ENCODE measurements around the gene PSMA6. TPM values are rescaled to one million over a fixed set of nuclear protein-coding genes. Genes with fewer than 3 reads are reported as not detected.
"Not testable (repeated sequence)": the region's sequence is repeated elsewhere in the genome, so short reads cannot be mapped to it uniquely, and the experiment has no call there.

Gene PSMA6
- total RNA-seq, 1 donor from 2014 or later: 270 TPM

DNA sequence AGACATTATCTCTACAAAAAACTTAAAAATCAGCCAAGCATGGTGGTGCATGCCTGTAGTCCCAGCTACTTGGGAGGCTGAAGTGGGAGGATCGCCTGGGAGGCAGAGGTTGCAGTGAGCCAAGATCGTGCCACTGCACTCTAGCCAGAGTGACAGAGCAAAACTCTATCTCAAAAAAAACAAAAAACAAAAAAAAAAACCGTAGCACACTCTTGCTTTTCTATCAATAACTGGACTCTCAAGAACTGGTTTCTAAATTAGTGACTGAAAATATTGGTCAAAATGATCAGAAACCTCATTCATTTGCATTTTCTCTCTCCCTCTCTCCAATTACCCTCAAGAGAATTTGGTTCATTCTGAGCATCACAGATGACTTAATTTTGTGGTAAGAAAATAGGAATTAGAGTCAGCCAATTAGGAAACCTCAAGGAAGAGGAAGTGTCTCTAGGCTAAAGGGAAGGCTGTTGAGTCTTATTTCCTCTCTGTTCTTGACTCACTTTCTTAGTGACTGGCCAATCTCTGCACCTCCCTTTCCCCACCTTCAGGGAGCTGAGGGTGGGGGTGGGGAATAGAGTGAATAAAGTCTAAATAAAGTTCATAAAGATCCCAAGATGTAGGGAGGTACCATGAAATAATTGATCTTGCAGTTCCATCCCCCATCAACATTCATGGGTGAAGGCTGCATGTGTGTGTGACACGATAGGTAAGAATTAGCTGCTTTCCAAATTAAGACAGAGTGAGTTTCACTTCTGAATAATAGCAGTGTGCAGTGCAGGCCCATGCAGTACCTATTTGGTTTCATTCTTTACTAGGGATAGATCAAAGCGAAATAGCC, 6.8 kb upstream of the PSMA6 start:
- peak; percentile 43 for DNase-seq

DNA sequence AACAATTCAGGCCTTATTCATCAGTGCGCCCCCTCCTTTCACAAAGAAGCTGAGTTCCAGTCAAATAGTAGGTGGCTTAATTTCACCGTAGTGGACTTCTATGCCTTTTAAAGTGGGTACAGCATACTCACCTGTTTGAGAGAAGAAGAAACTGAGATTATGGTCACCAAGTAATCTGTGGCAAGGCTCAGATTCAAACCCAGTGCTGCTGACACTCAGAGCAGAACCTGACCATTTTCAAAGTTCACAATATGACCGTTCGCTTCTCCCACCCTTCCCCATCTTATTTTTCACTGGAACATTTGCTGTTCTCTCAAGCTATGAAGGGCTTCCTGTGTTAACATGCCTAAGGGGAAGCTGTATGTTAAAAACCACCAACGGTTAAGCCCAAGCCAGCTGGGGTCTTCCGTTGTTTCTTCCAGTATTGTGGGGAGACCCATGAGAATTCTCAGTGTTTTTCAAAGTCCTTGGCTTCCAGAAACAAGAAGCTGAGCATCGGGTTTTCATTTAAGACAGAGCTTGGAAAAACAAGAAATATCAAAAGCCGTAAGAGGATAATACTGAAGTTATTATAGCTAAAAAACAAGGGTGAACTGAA, 6.1 kb upstream of the PSMA6 start:
- no peak for DNase-seq

DNA sequence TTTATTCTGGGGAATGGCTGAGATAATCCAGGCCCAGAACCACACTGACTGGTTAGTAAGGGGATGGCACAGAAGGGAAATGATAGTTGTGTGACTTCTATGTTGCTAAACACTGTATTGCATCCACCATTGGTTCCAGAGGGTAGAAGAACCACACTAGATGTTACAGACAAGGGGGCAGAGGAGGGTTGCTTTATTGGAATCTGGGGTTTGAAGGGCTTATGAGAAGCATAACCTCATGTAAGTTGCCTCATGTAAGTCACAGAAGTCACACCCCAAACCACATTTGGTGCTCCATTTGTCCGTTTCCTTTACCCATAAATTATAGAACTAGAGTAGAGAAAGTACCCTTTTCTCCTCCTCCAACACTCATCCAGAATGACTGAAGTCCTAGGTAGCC, 5.5 kb upstream of the PSMA6 start:
- no peak for DNase-seq

DNA sequence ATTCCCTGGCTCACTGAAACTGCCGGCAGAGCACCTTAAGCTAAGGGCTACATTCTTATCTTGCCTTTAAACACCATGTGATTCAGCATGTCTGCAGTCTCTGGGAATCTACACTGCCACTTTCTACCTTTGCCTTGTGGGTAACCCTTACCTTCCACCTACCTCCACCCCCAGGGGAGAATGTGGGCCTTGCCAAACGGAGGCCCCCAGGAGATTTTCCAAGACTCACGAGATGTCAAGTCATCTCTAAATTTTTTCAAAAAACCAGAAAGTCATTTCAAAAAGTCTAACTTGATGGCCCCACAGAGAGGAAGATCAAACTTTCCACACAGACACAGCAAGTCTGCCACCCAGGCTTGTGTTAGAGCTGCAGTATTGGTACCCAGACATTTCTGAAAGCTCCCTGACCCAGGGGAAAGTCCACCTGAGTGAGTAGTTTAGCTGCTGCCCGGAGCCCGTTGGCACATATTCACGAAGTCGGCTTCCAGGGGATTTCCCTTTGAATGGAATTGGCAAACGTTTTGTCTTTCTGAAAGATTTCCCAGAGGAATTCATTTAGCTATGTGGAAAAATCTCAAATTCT, 4.7 kb upstream of the PSMA6 start:
- DNase-seq: peak; percentile 69

DNA sequence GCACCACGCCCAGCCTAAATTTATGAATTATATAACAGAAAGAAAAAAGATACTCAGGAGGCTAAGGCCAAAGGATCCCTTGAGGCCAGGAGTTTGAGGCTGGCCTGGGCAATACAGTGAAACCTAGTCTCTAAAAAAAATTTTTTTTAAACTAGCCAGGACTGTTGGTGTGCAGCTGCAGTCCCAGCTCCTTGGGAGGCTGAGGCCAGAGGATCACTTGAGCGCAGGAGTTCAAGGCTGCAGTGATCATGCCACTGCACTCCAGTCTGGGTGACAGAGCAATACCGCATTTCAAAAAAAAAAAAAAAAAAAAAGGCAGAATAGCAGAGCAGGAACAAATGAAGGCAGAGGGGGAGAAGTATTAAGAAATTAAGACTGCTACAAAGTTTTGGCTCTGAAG, 2.6 kb upstream of the PSMA6 start:
- DNase-seq: no peak

DNA sequence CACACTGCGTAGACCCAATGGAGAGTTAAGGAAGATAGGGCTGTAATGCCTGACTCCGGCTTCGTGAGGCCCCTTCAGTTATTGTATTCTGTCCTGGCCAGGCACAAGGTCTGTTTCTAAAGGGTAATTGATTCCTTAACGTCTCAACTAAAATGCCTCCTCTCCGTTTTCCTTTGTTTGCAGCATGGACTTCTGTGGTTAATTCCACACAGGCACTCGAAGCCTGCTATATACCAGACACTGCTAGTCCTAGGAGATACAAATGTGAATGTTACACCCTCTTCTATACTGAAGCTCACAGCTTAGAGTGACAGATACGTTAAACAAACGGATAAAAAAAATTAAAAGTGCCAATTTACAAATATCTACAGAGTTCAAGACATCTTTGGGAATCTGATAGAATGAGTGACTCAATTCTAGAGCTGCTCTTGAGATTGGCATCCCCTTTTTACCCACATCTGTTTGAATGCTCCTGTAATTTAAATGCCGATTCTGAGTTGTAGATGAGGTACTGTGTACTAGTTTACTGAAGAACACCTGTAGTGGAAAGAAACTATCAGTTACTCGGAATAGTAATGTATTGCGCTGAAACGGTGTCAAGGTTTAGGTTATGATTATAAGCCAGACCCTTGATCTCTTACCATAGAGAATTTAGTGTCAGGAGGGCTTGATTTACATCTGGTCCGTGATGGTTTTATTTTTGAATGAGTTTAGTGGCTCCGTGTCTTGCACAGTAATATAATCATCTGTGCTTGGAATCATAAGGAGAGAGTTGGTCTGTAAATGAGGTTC, 784 bp downstream of the PSMA6 start:
- DNase-seq: no peak

DNA sequence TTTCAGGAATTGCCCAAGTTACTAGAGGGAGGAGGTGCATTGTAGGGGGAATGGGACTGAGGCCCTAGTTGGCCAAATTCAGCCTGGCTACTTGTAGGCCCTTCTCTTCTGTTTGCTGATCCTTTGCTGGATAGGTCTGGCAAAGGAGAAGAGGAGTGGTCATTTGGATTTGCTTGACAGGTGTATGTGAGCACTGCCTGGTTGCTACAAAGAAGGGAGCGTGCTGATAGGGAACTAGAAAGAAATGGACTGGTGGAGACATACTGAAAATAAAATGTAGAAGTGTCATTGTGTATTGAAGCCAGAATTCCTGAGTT, 3.6 kb downstream of the PSMA6 start:
- DNase-seq: no peak

DNA sequence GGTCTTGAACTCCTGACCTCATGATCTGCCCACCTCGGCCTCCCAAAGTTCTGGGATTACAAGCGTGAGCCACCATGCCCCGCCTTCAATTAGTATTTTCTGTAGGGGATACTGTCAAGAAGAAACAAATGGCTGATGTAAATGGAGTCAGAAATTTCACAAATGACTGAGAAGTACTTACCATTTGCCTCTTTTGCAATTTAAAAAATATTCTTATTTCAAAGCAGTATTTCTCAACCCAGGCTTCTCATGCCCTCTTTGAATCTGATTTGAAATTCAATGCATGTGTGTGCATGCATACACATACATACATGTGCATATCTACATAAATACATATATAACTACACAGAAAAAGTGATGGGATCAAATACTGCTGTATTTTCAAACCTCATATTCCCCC, 4.4 kb downstream of the PSMA6 start:
- DNase-seq: no peak

DNA sequence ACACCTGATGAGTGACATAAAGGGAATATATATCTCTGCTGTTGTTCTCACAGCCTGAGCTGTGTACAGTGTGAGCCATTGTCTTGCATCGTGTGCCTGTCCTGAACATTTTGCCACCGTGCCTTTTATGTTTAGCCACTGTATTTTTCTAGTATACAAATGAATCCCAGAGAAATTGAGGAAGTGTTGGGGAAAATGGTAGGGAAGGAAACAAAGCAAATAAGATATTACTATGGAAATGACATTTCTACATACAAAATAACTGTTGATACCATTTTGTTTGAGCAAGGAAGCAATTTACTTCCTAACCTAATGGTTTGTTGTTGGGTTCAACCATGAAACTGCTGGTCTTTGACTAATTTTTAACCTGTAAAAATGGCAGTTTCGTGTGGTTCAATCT, 5.5 kb downstream of the PSMA6 start:
- DNase-seq: no peak

DNA sequence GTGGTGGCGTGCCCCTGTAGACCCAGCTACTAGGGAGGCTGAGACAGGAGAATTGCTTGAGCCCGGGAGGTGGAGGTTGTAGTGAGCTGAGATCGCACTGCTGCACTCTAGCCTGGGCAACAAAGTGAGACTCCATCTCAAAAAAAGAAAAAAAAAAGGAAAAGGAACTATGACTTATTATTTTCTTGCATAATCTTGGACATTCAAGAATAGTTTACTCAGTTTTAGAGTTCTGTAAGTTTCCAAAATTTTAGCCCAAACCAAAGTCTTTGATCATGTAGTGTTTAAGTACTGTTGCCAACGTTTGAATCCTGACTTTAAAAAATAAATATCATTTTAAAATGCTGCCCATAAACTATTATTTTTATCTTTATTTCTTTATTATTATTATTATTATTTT, 6.2 kb downstream of the PSMA6 start:
- DNase-seq: no peak

DNA sequence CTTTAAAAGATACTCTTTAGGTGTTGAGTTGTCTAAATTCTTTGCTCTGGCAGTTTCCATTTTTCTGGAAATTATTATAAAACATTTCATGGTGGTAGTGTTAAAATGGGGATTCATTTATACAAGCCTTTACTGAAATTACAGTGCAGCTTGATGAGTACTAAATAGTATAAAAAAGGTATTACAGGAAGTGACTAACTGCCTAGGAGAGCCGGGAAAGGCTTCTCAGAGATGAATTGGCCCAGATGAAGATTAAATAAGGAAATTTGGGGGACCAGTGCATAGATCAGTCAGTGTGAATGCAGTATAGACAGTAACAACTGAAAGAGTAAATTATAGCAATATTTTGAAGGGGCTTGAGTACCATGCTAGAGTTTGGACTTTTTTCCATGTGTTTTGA, 7.5 kb downstream of the PSMA6 start:
- DNase-seq: peak; percentile 38

DNA sequence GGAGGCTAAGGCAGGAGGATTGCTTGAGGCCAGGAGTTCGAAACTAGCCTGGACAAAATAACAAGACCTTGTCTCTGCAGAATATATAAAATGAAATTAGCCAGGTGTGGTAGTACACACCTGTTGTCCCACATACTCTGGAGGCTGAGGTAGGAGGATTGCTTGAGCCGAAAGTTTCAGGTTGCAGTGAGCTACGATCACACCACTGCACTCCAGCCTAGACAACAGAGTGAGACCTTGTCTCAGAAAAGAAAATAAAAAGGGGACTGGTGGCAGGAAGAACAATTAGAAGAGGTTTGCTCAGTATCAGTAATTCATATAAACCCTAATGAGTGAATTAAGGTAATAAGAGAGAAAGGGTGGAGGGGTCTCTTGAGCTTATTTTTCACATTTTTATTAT, 8.0 kb downstream of the PSMA6 start:
- no peak for DNase-seq

DNA sequence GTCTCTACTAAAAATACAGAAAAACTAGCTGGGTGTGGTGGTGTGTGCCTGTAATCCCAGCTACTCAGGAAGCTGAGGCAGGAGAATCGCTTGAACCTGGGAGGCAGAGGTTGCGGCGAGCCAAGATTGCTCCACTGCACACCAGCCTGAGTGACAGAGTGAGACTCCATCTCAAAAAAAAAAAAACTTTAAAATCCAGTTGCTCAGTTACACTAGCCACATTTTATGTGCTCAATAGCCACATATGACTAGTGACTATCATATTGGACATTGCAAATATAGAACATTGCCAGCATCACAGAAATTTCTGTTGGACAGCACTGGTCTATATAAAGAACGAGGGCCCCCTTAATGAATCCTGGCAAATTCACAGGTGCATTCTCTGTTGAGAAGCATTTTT, 9.2 kb downstream of the PSMA6 start:
- DNase-seq: not testable (repeated sequence)

DNA sequence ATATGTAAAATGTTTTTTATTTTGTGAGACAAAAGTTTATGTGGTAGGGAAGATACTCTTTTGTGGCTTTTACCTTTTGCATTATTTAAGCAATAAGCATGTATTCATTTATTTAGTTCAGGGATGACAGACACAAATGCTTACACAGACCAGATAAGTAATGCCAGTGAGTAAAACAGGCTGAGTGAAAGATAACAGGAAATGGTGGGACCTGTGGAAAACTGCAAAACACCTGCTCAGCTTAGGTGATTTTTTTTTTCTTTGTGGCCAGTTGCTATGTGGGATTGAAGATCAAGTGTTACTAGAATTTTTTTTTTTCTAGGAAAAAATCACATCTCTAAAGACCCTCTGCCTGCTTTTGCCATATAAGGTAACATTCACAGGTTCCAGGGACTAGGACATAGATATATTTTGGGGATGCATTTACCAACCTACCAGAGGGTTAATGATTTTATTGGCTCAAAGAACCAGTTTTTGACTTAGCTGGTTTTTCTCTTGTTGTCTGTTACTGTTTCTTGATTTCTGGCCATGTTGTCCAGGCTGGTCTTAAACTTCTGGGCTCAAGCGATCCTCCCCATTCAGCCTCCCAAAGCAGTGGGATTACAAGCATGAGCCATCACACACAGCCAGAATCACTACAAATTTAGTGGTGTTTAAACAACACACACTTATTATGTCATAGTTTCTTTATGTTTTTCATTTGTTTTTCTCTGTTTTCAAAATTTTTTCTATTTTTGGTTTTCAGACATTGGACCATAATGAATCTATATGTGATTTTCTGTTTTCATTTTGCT, 9.8 kb downstream of the PSMA6 start:
- no peak for DNase-seq

DNA sequence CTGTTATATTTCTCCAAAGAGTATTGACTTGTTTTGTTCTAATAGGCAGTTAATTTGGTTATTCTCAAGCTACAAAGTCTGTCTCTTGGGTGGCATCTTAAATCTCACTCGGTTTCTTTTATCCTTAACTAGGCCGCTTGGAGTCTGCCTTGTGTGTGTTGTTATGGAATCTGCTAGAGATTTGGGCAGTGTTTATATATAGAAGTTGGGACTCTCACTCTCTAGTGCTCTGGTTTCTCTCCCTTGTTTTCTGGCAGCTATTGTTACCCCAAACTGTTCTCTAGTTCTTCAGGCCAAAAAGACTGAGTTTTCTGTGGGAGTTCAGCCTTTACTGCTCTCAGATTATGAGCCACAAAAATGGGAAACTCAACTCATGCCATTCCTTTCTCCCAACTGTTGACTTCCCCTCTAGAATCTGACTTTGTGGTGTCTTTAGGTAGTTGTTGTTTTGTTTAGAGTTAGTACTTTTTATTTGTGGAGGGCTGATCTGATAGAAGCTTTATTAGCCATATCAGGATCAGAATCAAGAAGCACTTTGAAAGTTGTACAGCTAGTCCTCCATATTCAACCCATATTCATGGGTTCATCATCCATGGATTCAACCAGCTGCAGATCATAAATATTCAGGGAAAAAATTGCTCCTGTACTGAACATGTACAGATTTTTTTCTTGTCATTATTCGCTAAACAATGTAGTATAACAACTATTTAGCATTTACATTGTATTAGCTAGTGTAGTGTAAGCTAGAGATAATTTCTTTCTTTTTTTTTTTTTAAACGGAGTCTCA, 11.2 kb downstream of the PSMA6 start:
- no peak for DNase-seq

DNA sequence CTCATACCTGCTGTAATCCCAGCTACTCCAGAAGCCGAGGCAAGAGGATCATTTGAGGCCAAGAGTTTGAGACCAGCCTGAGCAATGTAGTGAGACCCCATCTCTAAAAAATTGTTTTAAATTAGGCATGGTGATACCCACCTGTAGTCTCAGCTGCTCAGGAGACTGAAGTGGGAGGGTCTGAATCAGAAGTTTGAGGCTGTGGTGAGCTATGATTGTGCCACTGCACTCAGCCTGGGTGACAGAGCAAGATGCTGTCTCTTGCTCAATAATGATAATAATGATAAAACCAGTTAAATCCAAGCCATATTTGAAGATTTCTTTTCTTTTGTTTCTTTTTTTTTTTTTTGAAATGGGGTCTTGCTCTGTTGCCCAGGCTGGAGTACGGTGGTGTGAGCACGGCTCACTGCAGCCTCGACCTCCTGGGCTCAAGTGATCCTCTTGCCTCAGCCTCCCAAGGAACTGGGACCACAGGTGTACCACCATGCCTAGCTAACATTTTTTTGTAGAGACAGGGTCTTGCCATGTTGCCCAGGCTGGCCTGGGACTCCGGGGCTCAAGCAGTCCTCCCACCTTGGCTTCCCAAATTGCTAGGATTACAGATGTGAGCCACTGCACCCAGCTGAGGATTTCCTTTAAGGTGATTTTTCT, 12.8 kb downstream of the PSMA6 start:
- DNase-seq: no peak

DNA sequence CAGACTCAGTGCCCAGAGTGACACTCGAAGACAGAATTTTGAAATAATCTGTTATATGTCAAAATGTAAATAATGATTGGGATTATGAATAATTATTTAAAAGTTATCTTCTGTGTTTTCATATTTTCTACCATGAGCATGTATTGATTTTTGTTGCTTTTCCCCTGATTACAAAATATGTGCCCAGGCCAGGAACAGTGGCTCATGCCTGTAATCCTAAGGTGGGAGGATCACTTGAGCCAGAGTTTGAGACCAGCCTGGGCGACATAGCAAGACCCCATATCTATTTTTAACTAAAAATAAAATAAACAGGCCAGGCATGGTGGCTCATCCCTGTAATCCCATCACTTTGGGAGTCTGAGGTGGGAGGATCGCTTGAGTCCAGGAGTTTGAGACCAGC, 13.5 kb downstream of the PSMA6 start:
- no peak for DNase-seq

DNA sequence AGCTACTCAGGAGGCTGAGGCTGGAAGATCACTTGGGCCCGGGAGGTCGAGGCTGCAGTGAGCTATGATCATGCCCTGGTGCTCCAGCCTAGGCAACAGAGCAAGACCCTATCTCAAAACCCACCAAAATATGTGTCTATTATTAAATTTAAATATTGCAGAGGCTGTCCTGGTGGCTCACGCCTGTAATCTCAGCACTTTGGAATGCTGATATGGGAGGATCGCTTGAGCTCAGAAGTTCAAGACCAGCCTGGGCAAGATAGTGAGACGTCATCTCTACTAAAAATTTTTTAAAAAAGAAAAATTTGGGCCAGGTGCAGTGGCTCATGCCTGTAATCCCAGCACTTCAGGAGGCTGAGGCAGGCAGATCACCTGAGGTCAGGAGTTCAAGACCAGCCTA, 13.9 kb downstream of the PSMA6 start:
- no peak for DNase-seq

DNA sequence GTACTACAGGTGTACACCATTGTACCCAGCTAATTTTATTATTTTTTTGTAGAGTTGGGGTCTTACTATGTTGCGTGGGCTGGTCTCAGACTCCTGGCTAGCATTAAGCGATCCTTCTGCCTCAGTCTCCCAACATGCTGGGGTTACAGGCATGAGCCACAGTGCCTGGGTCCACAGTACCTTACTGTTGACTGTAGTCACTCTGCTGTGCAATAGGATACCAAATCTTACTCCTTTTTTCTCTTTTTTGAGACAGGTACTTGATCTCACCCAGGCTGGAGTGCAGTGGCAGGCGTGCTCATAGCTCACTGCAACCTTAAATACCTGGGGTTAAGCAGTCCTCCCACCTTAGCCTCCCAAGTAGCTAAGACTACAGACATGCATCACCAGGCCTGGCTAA, 25.6 kb downstream of the PSMA6 start:
- DNase-seq: no peak

DNA sequence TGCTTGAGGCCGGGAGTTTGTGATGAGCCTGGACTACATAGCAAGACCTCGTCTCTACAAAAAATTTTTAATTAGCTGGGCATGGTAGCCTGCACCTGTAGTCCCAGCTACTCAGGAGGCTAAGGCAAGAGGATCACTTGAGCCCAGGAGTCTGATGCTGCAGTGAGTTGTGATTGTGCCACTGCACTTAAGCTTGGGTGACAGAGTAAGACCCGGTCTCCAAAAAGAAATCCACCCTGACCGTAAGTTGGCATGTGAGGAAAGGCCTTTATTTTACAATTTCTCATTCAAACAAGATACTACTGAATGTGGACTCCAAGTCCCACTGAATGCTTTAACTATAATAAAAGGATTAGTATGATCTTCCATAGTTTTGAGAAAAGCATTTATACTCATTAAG, 27.3 kb downstream of the PSMA6 start:
- no peak for DNase-seq

DNA sequence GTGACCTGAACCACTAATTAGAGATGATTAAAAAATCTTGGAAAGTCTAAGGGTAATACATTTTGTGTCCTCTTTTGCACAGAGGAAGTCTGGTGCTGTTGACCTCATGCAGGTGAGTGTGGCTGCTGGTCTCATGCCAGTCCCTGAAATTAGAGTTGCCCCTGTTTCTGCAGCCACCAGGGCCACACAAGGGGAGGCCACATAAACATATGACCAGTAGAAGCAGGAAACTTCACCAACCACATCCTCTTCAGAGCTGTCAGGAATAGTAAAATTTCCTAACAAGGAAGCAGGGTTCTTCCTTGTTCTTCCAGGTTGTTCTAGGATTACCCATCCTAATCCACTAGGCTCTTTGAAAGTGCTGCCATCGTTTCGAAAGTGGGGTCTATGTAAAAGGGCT, 28.3 kb downstream of the PSMA6 start:
- DNase-seq: no peak
